ENCODE measurements around the gene ZNF598. TPM values are rescaled to one million over a fixed set of nuclear protein-coding genes. Genes with fewer than 3 reads are reported as not detected.
"Not testable (repeated sequence)": the region's sequence is repeated elsewhere in the genome, so short reads cannot be mapped to it uniquely, and the experiment has no call there.

Gene ZNF598
- total and polyA plus RNA-seq, 4 donors, result 2.7 to 28.4 (median 16.2) TPM

GRCh38 chr16:1958715-1959268 lies 50.8 kb downstream of the ZNF598 start:
- Histone ChIP-seq H3K9me3 (ENCODE audit: control insufficient read depth in 4 of 4, low read length in 3 of 4) (no peaks in the 10 kb centered on the region), H3K4me3 (ENCODE audit: low read depth in 1 of 3, low read length in 3 of 3) (peak overlapping the region in 1 of 3 donors; percentile 92), H3K27me3 (ENCODE audit: control insufficient read depth in 4 of 4, insufficient read depth in 4 of 4, low read length in 3 of 4) (no peaks in the 10 kb centered on the region), H3K27ac (ENCODE audit: low read depth in 1 of 2, low read length in 2 of 2) (peak overlapping the region in 1 of 2 donors; percentile 50), H3K9ac (ENCODE audit: low read depth in 1 of 2, low read length in 2 of 2) (peak overlapping the region in 1 of 2 donors; percentile 72), H3K36me3 (ENCODE audit: control insufficient read depth in 4 of 4, insufficient read depth in 3 of 4, low read depth in 1 of 4, low read length in 3 of 4) (peaks cover 0 to 26% (median 7%) of the 10 kb centered on the region in 4 donors), H3K4me1 (ENCODE audit: control insufficient read depth in 4 of 4, insufficient read depth in 4 of 4, low read length in 3 of 4) (peaks cover 4 to 26% (median 21%) of the 10 kb centered on the region in 4 donors)
- TF ChIP-seq, protein P1, sequence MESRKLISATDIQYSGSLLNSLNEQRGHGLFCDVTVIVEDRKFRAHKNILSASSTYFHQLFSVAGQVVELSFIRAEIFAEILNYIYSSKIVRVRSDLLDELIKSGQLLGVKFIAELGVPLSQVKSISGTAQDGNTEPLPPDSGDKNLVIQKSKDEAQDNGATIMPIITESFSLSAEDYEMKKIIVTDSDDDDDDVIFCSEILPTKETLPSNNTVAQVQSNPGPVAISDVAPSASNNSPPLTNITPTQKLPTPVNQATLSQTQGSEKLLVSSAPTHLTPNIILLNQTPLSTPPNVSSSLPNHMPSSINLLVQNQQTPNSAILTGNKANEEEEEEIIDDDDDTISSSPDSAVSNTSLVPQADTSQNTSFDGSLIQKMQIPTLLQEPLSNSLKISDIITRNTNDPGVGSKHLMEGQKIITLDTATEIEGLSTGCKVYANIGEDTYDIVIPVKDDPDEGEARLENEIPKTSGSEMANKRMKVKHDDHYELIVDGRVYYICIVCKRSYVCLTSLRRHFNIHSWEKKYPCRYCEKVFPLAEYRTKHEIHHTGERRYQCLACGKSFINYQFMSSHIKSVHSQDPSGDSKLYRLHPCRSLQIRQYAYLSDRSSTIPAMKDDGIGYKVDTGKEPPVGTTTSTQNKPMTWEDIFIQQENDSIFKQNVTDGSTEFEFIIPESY (IDR thresholded peaks at IDR 0.05), result no peak
- DNase-seq (ENCODE audit: low spot score), result no peak
- 29% methylated on average over 14 of the region's 14 CpGs for WGBS

DNA sequence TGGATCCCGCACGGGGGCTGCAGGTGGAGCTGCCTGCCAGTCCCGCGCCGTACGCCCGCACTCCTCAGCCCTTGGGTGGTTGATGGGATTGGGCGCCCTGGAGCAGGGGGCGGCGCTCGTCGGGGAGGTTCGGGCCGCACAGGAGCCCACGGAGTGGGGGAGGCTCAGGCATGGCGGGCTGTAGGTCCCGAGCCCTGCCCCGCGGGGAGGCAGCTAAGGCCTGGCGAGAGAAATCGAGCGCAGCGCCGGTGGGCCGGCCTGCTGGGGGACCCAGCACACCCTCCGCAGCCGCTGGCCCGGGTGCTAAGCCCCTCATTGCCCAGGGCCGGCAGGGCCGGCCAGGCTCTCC lies 51.5 kb downstream of the ZNF598 start:
- H3K9me3 ChIP-seq (ENCODE audit: control insufficient read depth in 4 of 4, low read length in 3 of 4); H3K9ac ChIP-seq (ENCODE audit: low read depth in 1 of 2, low read length in 2 of 2); H3K4me3 ChIP-seq (ENCODE audit: low read depth in 1 of 3, low read length in 3 of 3); H3K27me3 ChIP-seq (ENCODE audit: control insufficient read depth in 4 of 4, insufficient read depth in 4 of 4, low read length in 3 of 4); H3K27ac ChIP-seq (ENCODE audit: low read depth in 1 of 2, low read length in 2 of 2); DNase-seq (ENCODE audit: low spot score): not testable (repeated sequence)
- 70% methylated on average over 30 of the region's 30 CpGs for WGBS
- Histone ChIP-seq H3K4me1 (ENCODE audit: control insufficient read depth in 4 of 4, insufficient read depth in 4 of 4, low read length in 3 of 4) (peaks cover 3 to 20% (median 15%) of the 10 kb centered on the region in 4 donors), H3K36me3 (ENCODE audit: control insufficient read depth in 4 of 4, insufficient read depth in 3 of 4, low read depth in 1 of 4, low read length in 3 of 4) (peaks cover 0 to 19% (median 6%) of the 10 kb centered on the region in 4 donors)

DNA sequence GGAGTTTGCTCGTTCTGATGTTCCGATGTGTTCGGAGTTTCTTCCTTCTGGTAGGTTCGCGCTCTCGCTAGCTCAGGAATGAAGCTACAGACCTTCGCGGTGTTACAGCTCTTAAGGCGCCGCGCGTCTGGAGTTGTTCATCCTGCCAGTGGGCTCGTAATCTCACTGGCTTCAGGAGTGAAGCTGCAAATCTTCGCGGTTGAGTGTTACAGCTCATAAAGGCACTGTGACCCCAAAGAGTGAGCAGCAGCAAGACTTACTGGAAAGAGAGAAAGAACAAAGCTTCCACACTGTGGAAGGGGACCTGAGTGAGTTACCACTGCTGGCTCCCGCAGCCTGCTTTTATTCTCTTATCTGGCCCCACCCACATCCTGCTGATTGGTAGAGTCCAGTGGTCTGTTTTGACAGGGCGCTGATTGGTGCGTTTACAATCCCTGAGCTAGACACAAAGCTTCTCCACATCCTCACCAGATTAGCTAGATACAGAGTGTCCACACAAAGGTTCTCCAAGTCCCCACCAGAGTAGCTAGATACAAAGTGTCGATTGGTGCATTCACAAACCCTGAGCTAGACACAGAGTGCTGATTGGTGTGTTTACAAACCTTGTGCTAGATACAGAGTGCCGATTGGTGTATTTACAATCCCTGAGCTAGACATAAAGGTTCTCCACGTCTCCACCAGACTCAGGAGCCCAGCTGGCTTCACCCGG lies 52.0 kb downstream of the ZNF598 start:
- not testable (repeated sequence) for H3K27ac ChIP-seq (ENCODE audit: low read depth in 1 of 2, low read length in 2 of 2); DNase-seq (ENCODE audit: low spot score); H3K27me3 ChIP-seq (ENCODE audit: control insufficient read depth in 4 of 4, insufficient read depth in 4 of 4, low read length in 3 of 4); H3K9ac ChIP-seq (ENCODE audit: low read depth in 1 of 2, low read length in 2 of 2); H3K9me3 ChIP-seq (ENCODE audit: control insufficient read depth in 4 of 4, low read length in 3 of 4); H3K4me3 ChIP-seq (ENCODE audit: low read depth in 1 of 3, low read length in 3 of 3)
- Histone ChIP-seq H3K36me3 (ENCODE audit: control insufficient read depth in 4 of 4, insufficient read depth in 3 of 4, low read depth in 1 of 4, low read length in 3 of 4) (peaks cover 0 to 14% (median 6%) of the 10 kb centered on the region in 4 donors), H3K4me1 (ENCODE audit: control insufficient read depth in 4 of 4, insufficient read depth in 4 of 4, low read length in 3 of 4) (peaks cover 2 to 19% (median 15%) of the 10 kb centered on the region in 4 donors)
- WGBS, result 93% methylated on average over 21 of the region's 22 CpGs

DNA sequence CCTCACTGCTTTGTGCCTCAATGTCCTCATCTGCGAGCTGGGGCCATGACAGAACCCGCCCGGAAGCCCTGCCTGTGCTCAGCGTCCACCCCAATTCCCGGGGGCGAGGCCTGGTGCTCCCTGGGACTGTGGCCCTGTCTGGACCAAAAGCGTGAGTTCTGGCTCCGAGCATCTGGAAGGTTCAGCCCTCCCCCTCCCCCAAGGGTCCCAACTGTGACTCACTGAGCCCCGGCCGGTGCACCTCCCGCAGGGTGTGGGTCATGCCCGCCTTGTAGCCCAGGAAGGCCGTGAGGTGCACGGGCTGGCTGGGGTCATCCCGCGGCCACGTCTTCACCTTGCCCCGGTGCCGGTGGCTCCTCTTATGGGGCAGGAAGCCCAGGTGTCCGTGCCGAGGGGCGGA lies 55.9 kb downstream of the ZNF598 start:
- no peak overlapping the region for H3K27ac ChIP-seq (ENCODE audit: low read depth in 1 of 2, low read length in 2 of 2)
- peaks cover under 1 to 3% (median 2%) of the 10 kb centered on the region in 4 donors for H3K4me1 ChIP-seq (ENCODE audit: control insufficient read depth in 4 of 4, insufficient read depth in 4 of 4, low read length in 3 of 4)
- H3K27me3 ChIP-seq (ENCODE audit: control insufficient read depth in 4 of 4, insufficient read depth in 4 of 4, low read length in 3 of 4), result no peaks in the 10 kb centered on the region
- DNase-seq (ENCODE audit: low spot score), result no peak
- no peak for TF ChIP-seq TAF1 (conservative IDR thresholded peaks at IDR 0.05)
- no peaks in the 10 kb centered on the region for H3K36me3 ChIP-seq (ENCODE audit: control insufficient read depth in 4 of 4, insufficient read depth in 3 of 4, low read depth in 1 of 4, low read length in 3 of 4)
- H3K4me3 ChIP-seq (ENCODE audit: low read depth in 1 of 3, low read length in 3 of 3), result no peak overlapping the region
- no peak overlapping the region for H3K9ac ChIP-seq (ENCODE audit: low read depth in 1 of 2, low read length in 2 of 2)
- 95% methylated on average over 22 of the region's 22 CpGs for WGBS
- no peaks in the 10 kb centered on the region for H3K9me3 ChIP-seq (ENCODE audit: control insufficient read depth in 4 of 4, low read length in 3 of 4)

DNA sequence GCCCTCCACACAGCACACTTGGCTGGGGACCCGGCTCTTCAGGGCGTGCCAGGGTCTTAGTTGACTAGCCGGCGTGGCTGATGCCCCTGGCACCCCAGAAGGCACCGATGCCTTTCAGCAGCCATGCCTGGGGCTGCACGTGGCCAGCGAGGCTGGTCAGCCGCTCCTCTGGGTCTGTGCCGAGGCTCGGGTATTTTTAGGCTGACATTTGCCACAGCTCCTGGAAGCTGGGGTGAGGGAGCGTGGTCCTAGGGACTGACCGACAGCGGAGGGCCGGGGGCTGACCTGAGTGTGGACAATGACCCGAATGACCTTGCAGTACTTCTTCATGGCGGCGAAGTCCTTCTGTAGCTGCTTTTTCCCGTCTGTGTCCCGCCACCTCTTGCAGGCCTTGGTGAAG lies 59.1 kb downstream of the ZNF598 start:
- no peak for DNase-seq (ENCODE audit: low spot score)

More for the DNA sequence above, 59.1 kb downstream of the ZNF598 start:
- no peaks in the 10 kb centered on the region for H3K36me3 ChIP-seq (ENCODE audit: control insufficient read depth in 4 of 4, insufficient read depth in 3 of 4, low read depth in 1 of 4, low read length in 3 of 4)
- WGBS, result 90% methylated on average over 19 of the region's 19 CpGs
- H3K4me3 ChIP-seq (ENCODE audit: low read depth in 1 of 3, low read length in 3 of 3), result no peak overlapping the region
- no peak overlapping the region for H3K9ac ChIP-seq (ENCODE audit: low read depth in 1 of 2, low read length in 2 of 2)
- H3K9me3 ChIP-seq (ENCODE audit: control insufficient read depth in 4 of 4, low read length in 3 of 4), result no peaks in the 10 kb centered on the region
- H3K4me1 ChIP-seq (ENCODE audit: control insufficient read depth in 4 of 4, insufficient read depth in 4 of 4, low read length in 3 of 4), result no peaks in the 10 kb centered on the region
- no peak for TF ChIP-seq GABPA (IDR thresholded peaks at IDR 0.05 in 1 of 2, conservative IDR thresholded peaks at IDR 0.05 in 1 of 2)
- TF ChIP-seq, protein P1 (IDR thresholded peaks at IDR 0.05), result no peak
- no peak overlapping the region for H3K27ac ChIP-seq (ENCODE audit: low read depth in 1 of 2, low read length in 2 of 2)
- no peaks in the 10 kb centered on the region for H3K27me3 ChIP-seq (ENCODE audit: control insufficient read depth in 4 of 4, insufficient read depth in 4 of 4, low read length in 3 of 4)
